ENCODE results near the gene TCEA2. TPM values are rescaled to one million over a fixed set of nuclear protein-coding genes. Genes with fewer than 3 reads are reported as not detected.
"Not testable (repeated sequence)": the region's sequence is repeated elsewhere in the genome, so short reads cannot be mapped to it uniquely, and the experiment has no call there.

Gene TCEA2
- total RNA-seq, 1 experiment from 2014 or later = 38.5 TPM

DNA sequence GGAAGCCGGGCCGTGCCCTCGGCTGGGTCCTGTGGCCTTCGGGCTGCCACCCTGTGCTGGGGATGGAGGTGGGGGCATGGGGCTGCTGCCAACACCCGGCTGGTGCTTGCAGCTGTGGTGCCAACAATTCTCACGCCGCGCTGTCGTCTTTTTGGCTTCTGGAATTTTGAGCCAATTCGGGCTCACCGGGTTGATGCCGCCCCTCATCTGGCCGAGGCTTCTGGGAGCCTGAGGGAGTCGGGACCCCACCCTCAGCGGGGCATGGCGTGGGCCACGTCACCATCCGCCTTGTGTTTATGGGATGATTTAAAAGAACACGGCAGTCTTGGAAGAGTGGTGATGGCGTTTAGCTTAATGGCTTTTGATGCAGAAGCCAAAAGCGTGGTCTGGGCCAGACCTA lies 53.0 kb downstream of the TCEA2 start:
- no peaks in the 10 kb centered on the region for H3K36me3 ChIP-seq (ENCODE audit: control insufficient read depth, insufficient read depth, low read length)
- H3K4me3 ChIP-seq (ENCODE audit: low read depth in 2 of 2, low read length in 2 of 2) = no peak overlapping the region
- H3K9me3 ChIP-seq (ENCODE audit: control insufficient read depth, insufficient read depth, low read depth, low read length) = no peaks in the 10 kb centered on the region
- in situ Hi-C loops (cut with HindIII; ENCODE audit: low pct_unique_long_range_greater_than_20kb, low sequenced_read_pairs) = no loop called here
- DNase-seq (ENCODE audit: low read depth, low spot score) (no peak), ATAC-seq (no peak)
- ChIA-PET POLR2A (no interaction called here), CTCF (interaction anchor here (0.5 to 0.7 kb wide), 3 partner anchors 24 to 36 kb away, joined by 3 read pairs; partner anchors contain the start of gene OPRL1)
- intact Hi-C loops (cut with micrococcal nuclease; ENCODE audit: unreplicated experiment) = no loop called here
- H3K27ac ChIP-seq (ENCODE audit: low read length) = no peak overlapping the region
- no TSS peak for BruUV-seq (replicated peaks)
- H3K4me1 ChIP-seq (ENCODE audit: control insufficient read depth, insufficient read depth, low read length) = peaks cover 2% of the 10 kb centered on the region
- H3K27me3 ChIP-seq (ENCODE audit: control insufficient read depth, insufficient read depth, low read length) = no peaks in the 10 kb centered on the region
- TF ChIP-seq TCF7L2 (IDR thresholded peaks at IDR 0.05; ENCODE audit: low read depth, low read length) (no peak), POLR2AphosphoS5 (IDR thresholded peaks at IDR 0.05; ENCODE audit: low read depth, low read length) (no peak), REST (IDR thresholded peaks at IDR 0.05; ENCODE audit: insufficient read depth in 1 of 2, low read depth in 2 of 2, low read length in 1 of 2) (no peak), SIN3A (IDR thresholded peaks at IDR 0.05; ENCODE audit: borderline replicate concordance, insufficient read depth, low read depth, low read length) (no peak)
- TF ChIP-seq, protein P1, sequence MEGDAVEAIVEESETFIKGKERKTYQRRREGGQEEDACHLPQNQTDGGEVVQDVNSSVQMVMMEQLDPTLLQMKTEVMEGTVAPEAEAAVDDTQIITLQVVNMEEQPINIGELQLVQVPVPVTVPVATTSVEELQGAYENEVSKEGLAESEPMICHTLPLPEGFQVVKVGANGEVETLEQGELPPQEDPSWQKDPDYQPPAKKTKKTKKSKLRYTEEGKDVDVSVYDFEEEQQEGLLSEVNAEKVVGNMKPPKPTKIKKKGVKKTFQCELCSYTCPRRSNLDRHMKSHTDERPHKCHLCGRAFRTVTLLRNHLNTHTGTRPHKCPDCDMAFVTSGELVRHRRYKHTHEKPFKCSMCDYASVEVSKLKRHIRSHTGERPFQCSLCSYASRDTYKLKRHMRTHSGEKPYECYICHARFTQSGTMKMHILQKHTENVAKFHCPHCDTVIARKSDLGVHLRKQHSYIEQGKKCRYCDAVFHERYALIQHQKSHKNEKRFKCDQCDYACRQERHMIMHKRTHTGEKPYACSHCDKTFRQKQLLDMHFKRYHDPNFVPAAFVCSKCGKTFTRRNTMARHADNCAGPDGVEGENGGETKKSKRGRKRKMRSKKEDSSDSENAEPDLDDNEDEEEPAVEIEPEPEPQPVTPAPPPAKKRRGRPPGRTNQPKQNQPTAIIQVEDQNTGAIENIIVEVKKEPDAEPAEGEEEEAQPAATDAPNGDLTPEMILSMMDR (IDR thresholded peaks at IDR 0.05) = no peak

DNA sequence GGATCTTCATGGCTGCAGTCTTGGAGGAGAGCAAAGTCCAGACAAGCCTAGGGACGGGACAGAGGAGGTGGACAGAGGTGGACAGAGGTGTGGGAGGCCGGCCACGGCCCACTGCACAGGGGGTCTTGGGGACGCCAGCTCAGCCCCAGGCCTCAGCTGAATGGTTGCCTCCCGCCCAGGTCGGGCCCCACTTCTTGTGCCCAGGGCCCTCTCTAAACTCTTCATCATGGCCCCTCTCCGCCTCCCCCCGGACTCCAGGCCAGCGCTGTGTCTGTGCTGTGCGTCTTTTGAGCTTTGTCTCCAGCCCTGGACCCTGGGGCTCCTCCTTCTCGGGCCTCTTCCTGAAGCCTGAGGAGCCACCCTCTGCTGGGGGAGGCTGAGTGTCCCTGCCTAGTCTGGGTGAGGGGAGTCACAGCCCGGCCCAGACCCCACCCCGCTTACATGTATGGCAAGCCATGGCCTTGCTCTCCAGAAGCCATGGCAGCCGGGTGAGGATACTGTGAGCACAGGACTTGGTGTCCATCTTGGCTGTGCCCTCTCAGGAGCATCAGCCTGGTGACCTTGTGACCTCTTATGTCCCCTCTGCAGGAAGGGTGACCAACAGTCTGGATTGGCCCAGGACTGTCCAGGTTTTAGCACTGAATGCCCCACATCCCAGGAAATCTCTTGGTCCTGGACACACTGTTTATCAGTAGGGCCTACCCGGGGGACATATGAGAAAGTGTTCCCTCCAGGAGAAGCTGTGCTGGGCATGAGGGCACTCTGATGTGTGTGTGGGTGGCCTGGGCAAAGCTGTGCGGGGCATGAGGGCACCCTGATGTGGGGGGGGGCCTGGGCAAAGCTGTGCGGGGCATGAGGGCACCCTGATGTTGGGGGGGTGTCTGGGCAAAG lies 53.8 kb downstream of the TCEA2 start:
- ChIA-PET CTCF (interaction anchor here (0.5 to 1.0 kb wide), 2 partner anchors 15 to 37 kb away, joined by 3 to 4 read pairs; partner anchors contain the start of gene OPRL1), POLR2A (no interaction called here)
- no peak for ATAC-seq
- BruUV-seq (replicated peaks) = no TSS peak
- intact Hi-C loops (cut with micrococcal nuclease; ENCODE audit: unreplicated experiment) = no loop called here
- Histone ChIP-seq H3K9me3 (ENCODE audit: control insufficient read depth, insufficient read depth, low read depth, low read length) (no peaks in the 10 kb centered on the region), H3K4me3 (ENCODE audit: low read depth in 2 of 2, low read length in 2 of 2) (no peak overlapping the region), H3K4me1 (ENCODE audit: control insufficient read depth, insufficient read depth, low read length) (peaks cover 2% of the 10 kb centered on the region; the same call in 1 of the 2 replicates), H3K27me3 (ENCODE audit: control insufficient read depth, insufficient read depth, low read length) (no peaks in the 10 kb centered on the region; the same call in 1 of the 2 replicates), H3K27ac (ENCODE audit: low read length) (no peak overlapping the region), H3K36me3 (ENCODE audit: control insufficient read depth, insufficient read depth, low read length) (no peaks in the 10 kb centered on the region)
- no peak for TF ChIP-seq SIN3A (IDR thresholded peaks at IDR 0.05; ENCODE audit: borderline replicate concordance, insufficient read depth, low read depth, low read length)
- TF ChIP-seq, protein P1 (IDR thresholded peaks at IDR 0.05) = no peak
- TF ChIP-seq TCF7L2 (IDR thresholded peaks at IDR 0.05; ENCODE audit: low read depth, low read length) = no peak
- no peak for TF ChIP-seq POLR2AphosphoS5 (IDR thresholded peaks at IDR 0.05; ENCODE audit: low read depth, low read length)
- TF ChIP-seq REST (IDR thresholded peaks at IDR 0.05; ENCODE audit: insufficient read depth in 1 of 2, low read depth in 2 of 2, low read length in 1 of 2) = no peak
- no peak for DNase-seq (ENCODE audit: low read depth, low spot score)
- in situ Hi-C loops (cut with HindIII; ENCODE audit: low pct_unique_long_range_greater_than_20kb, low sequenced_read_pairs) = no loop called here

GRCh38 chr20:64117432-64117777 lies 54.4 kb downstream of the TCEA2 start:
- H3K9me3 ChIP-seq (ENCODE audit: control insufficient read depth, insufficient read depth, low read depth, low read length); H3K36me3 ChIP-seq (ENCODE audit: control insufficient read depth, insufficient read depth, low read length); H3K4me1 ChIP-seq (ENCODE audit: control insufficient read depth, insufficient read depth, low read length); H3K27me3 ChIP-seq (ENCODE audit: control insufficient read depth, insufficient read depth, low read length); in situ Hi-C loops (cut with HindIII; ENCODE audit: low pct_unique_long_range_greater_than_20kb, low sequenced_read_pairs); ATAC-seq; H3K4me3 ChIP-seq (ENCODE audit: low read depth in 2 of 2, low read length in 2 of 2); H3K27ac ChIP-seq (ENCODE audit: low read length); BruUV-seq (replicated peaks); DNase-seq (ENCODE audit: low read depth, low spot score); POLR2A ChIA-PET; intact Hi-C loops (cut with micrococcal nuclease; ENCODE audit: unreplicated experiment): not testable (repeated sequence)
- CTCF ChIA-PET = interaction anchor here (1.0 kb wide), 1 partner anchor 15 kb away, joined by 4 read pairs; no protein-coding TSS in a partner anchor

All from Panc1 (cell line).